Measurements from ENCODE around the gene MASP1.

Gene MASP1

GRCh38 chr3:187293516-187294430, 2.2 kb upstream of the MASP1 start:
- DNase-seq (ENCODE audit: low spot score): no peak

GRCh38 chr3:187292631-187293515, 1.3 kb upstream of the MASP1 start:
- no peak for DNase-seq (ENCODE audit: low spot score)

- no peak for DNase-seq (ENCODE audit: low spot score)
These were observed 644 bp upstream of the MASP1 start for GRCh38 chr3:187292181-187292580.

- peak; percentile 41 for DNase-seq (ENCODE audit: low spot score)
These were observed 481 bp downstream of the MASP1 start for GRCh38 chr3:187291001-187291511.

- DNase-seq (ENCODE audit: low spot score): no peak
These were observed 1.0 kb downstream of the MASP1 start for GRCh38 chr3:187290503-187290902.

- DNase-seq (ENCODE audit: low spot score): no peak
These were observed 2.5 kb downstream of the MASP1 start for GRCh38 chr3:187288855-187289605.

GRCh38 chr3:187288131-187288854, 3.2 kb downstream of the MASP1 start:
- DNase-seq (ENCODE audit: low spot score): no peak

GRCh38 chr3:187287256-187287655, 4.3 kb downstream of the MASP1 start:
- DNase-seq (ENCODE audit: low spot score): no peak

- DNase-seq (ENCODE audit: low spot score): peak; percentile 65
These were observed 5.0 kb downstream of the MASP1 start for GRCh38 chr3:187286467-187287059.

- DNase-seq (ENCODE audit: low spot score): peak; percentile 85
These were observed 10.3 kb downstream of the MASP1 start for GRCh38 chr3:187281191-187281714.

- no peak for DNase-seq (ENCODE audit: low spot score)
These were observed 10.9 kb downstream of the MASP1 start for GRCh38 chr3:187280644-187281043.

- no peak for DNase-seq (ENCODE audit: low spot score)
These were observed 14.4 kb downstream of the MASP1 start for GRCh38 chr3:187277129-187277462.

- DNase-seq (ENCODE audit: low spot score): no peak
These were observed 15.0 kb downstream of the MASP1 start for GRCh38 chr3:187276397-187277128.

- no peak for DNase-seq (ENCODE audit: low spot score)
These were observed 16.6 kb downstream of the MASP1 start for GRCh38 chr3:187274977-187275338.

- no peak for DNase-seq (ENCODE audit: low spot score)
These were observed 17.1 kb downstream of the MASP1 start for GRCh38 chr3:187274315-187274976.

GRCh38 chr3:187271582-187271981, 20.0 kb downstream of the MASP1 start:
- DNase-seq (ENCODE audit: low spot score): no peak

GRCh38 chr3:187269486-187269885, 22.1 kb downstream of the MASP1 start:
- DNase-seq (ENCODE audit: low spot score): no peak

- DNase-seq (ENCODE audit: low spot score): no peak
These were observed 24.2 kb downstream of the MASP1 start for GRCh38 chr3:187267306-187267705.

GRCh38 chr3:187266691-187267090, 24.8 kb downstream of the MASP1 start:
- DNase-seq (ENCODE audit: low spot score): no peak
